ENCODE data around the gene FOXO6.

- TF ChIP-seq, protein P1, sequence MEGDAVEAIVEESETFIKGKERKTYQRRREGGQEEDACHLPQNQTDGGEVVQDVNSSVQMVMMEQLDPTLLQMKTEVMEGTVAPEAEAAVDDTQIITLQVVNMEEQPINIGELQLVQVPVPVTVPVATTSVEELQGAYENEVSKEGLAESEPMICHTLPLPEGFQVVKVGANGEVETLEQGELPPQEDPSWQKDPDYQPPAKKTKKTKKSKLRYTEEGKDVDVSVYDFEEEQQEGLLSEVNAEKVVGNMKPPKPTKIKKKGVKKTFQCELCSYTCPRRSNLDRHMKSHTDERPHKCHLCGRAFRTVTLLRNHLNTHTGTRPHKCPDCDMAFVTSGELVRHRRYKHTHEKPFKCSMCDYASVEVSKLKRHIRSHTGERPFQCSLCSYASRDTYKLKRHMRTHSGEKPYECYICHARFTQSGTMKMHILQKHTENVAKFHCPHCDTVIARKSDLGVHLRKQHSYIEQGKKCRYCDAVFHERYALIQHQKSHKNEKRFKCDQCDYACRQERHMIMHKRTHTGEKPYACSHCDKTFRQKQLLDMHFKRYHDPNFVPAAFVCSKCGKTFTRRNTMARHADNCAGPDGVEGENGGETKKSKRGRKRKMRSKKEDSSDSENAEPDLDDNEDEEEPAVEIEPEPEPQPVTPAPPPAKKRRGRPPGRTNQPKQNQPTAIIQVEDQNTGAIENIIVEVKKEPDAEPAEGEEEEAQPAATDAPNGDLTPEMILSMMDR (IDR thresholded peaks at IDR 0.05; ENCODE audit: low read length) = no peak
- TF ChIP-seq EZH2 (IDR thresholded peaks at IDR 0.05; ENCODE audit: borderline replicate concordance, low read length) = no peak
These were observed 12.1 kb downstream of the FOXO6 start for GRCh38 chr1:41373373-41373772.
